ENCODE measurements around the gene HSPE1. TPM values are rescaled to one million over a fixed set of nuclear protein-coding genes. Genes with fewer than 3 reads are reported as not detected.
"Not testable (repeated sequence)": the region's sequence is repeated elsewhere in the genome, so short reads cannot be mapped to it uniquely, and the experiment has no call there.

The HSPE1 gene
- total RNA-seq, 6 experiments from 2014 or later = 96.3 to 149 (median 114) TPM

- H3K36me3 Mint-ChIP-seq (ENCODE audit: low read depth) = peaks cover 38% of the 10 kb centered on the region
- no peaks in the 10 kb centered on the region for H3K27me3 Mint-ChIP-seq (ENCODE audit: insufficient read depth)
- no peak for DNase-seq
- TF ChIP-seq CTCF (IDR thresholded peaks at IDR 0.05) = no peak
- H3K4me3 Mint-ChIP-seq = no peak overlapping the region
- H3K4me1 Mint-ChIP-seq (ENCODE audit: low read depth) = peaks cover 14% of the 10 kb centered on the region; the same call in 1 of the 2 replicates
- H3K27ac Mint-ChIP-seq = no peak overlapping the region
- no peaks in the 10 kb centered on the region for H3K9me3 Mint-ChIP-seq
Measured at GRCh38 chr2:197543206-197543605, 43.0 kb downstream of the HSPE1 start.

GRCh38 chr2:197547163-197547900 lies 47.2 kb downstream of the HSPE1 start:
- Mint-ChIP-seq H3K27me3 (ENCODE audit: insufficient read depth) (no peaks in the 10 kb centered on the region; the same call in 1 of the 2 replicates), H3K4me1 (ENCODE audit: low read depth) (peaks cover 5% of the 10 kb centered on the region; the same call in 1 of the 2 replicates), H3K9me3 (no peaks in the 10 kb centered on the region), H3K27ac (no peak overlapping the region), H3K4me3 (no peak overlapping the region), H3K36me3 (ENCODE audit: low read depth) (peaks cover 22% of the 10 kb centered on the region)
- TF ChIP-seq CTCF (IDR thresholded peaks at IDR 0.05) = no peak
- DNase-seq = no peak

- H3K4me3 Mint-ChIP-seq = no peak overlapping the region
Measured at GRCh38 chr2:197548582-197548981, 48.4 kb downstream of the HSPE1 start.

GRCh38 chr2:197551260-197551659 lies 51.1 kb downstream of the HSPE1 start:
- H3K27ac Mint-ChIP-seq; H3K4me1 Mint-ChIP-seq (ENCODE audit: low read depth); H3K9me3 Mint-ChIP-seq; H3K4me3 Mint-ChIP-seq; H3K27me3 Mint-ChIP-seq (ENCODE audit: insufficient read depth); DNase-seq: not testable (repeated sequence)
- H3K36me3 Mint-ChIP-seq (ENCODE audit: low read depth) = peaks cover 23% of the 10 kb centered on the region

More at GRCh38 chr2:197548582-197548981, 48.4 kb downstream of the HSPE1 start:
- H3K4me1 Mint-ChIP-seq (ENCODE audit: low read depth) = peaks cover 5% of the 10 kb centered on the region; the same call in 1 of the 2 replicates
- H3K9me3 Mint-ChIP-seq = no peaks in the 10 kb centered on the region
- DNase-seq = no peak
- no peak for TF ChIP-seq CTCF (IDR thresholded peaks at IDR 0.05)
- peaks cover 27% of the 10 kb centered on the region for H3K36me3 Mint-ChIP-seq (ENCODE audit: low read depth)
- no peaks in the 10 kb centered on the region; the same call in 1 of the 2 replicates for H3K27me3 Mint-ChIP-seq (ENCODE audit: insufficient read depth)
- H3K27ac Mint-ChIP-seq = no peak overlapping the region

Other genes starting within 250 kb of the HSPE1 start
- 1 to 10 TPM; 3.8 to 5.7 (median 4.7) TPM for gene ANKRD44, start 189.6 kb upstream of the HSPE1 start, total RNA-seq (2021; fragmentation: NEBNext Ultra II Directional; extraction: Animal tissue kit (Norgen Biotek cat#: 25700))
- gene SF3B1, start 65.4 kb upstream of the HSPE1 start, total RNA-seq (2021; fragmentation: NEBNext Ultra II Directional; extraction: Animal tissue kit (Norgen Biotek cat#: 25700)) = 100 to 1,000 TPM; 158 to 189 (median 175) TPM
- 10 to 100 TPM; 36.0 to 42.4 (median 39.4) TPM for gene COQ10B, start 46.8 kb upstream of the HSPE1 start, total RNA-seq (2021; fragmentation: NEBNext Ultra II Directional; extraction: Animal tissue kit (Norgen Biotek cat#: 25700))
- 100 to 1,000 TPM; 267 to 399 (median 280) TPM for gene HSPD1, start 539 bp upstream of the HSPE1 start, total RNA-seq (2021; fragmentation: NEBNext Ultra II Directional; extraction: Animal tissue kit (Norgen Biotek cat#: 25700))
- 10 to 100 TPM; 30.1 to 38.6 (median 34.4) TPM for gene MOB4, start 15.7 kb downstream of the HSPE1 start, total RNA-seq (2021; fragmentation: NEBNext Ultra II Directional; extraction: Animal tissue kit (Norgen Biotek cat#: 25700))
- under 1 TPM in 5 of 6 experiments, not detected in 1; 0.05 to 0.45 (median 0.13) TPM for gene RFTN2, start 175.2 kb downstream of the HSPE1 start, total RNA-seq (2021; fragmentation: NEBNext Ultra II Directional; extraction: Animal tissue kit (Norgen Biotek cat#: 25700))
- gene MARS2, start 205.0 kb downstream of the HSPE1 start, total RNA-seq (2021; fragmentation: NEBNext Ultra II Directional; extraction: Animal tissue kit (Norgen Biotek cat#: 25700)) = 1 to 10 TPM; 3.6 to 6.9 (median 4.3) TPM